ENCODE results near the gene PIEZO1. TPM values are rescaled to one million over a fixed set of nuclear protein-coding genes. Genes with fewer than 3 reads are reported as not detected.

PIEZO1 gene
- total RNA-seq, 1 donor from 2014 or later: 37.7 TPM

- no peak overlapping the region for H3K27ac Mint-ChIP-seq
- no peaks in the 10 kb centered on the region for H3K9me3 Mint-ChIP-seq (ENCODE audit: low read depth)
- no peaks in the 10 kb centered on the region for H3K27me3 Mint-ChIP-seq
- no peaks in the 10 kb centered on the region for H3K36me3 Mint-ChIP-seq (ENCODE audit: insufficient read depth)
- TF ChIP-seq, protein P1, sequence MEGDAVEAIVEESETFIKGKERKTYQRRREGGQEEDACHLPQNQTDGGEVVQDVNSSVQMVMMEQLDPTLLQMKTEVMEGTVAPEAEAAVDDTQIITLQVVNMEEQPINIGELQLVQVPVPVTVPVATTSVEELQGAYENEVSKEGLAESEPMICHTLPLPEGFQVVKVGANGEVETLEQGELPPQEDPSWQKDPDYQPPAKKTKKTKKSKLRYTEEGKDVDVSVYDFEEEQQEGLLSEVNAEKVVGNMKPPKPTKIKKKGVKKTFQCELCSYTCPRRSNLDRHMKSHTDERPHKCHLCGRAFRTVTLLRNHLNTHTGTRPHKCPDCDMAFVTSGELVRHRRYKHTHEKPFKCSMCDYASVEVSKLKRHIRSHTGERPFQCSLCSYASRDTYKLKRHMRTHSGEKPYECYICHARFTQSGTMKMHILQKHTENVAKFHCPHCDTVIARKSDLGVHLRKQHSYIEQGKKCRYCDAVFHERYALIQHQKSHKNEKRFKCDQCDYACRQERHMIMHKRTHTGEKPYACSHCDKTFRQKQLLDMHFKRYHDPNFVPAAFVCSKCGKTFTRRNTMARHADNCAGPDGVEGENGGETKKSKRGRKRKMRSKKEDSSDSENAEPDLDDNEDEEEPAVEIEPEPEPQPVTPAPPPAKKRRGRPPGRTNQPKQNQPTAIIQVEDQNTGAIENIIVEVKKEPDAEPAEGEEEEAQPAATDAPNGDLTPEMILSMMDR (IDR thresholded peaks at IDR 0.05; ENCODE audit: unreplicated experiment): no peak
- DNase-seq (ENCODE audit: low spot score, unreplicated experiment): no peak
- H3K4me3 Mint-ChIP-seq (ENCODE audit: low read depth): no peak overlapping the region
- H3K4me1 Mint-ChIP-seq (ENCODE audit: low read depth): peaks cover 2% of the 10 kb centered on the region
Observed at GRCh38 chr16:88753602-88754001, 31.4 kb downstream of the PIEZO1 start.

- Mint-ChIP-seq H3K27me3 (no peaks in the 10 kb centered on the region), H3K9me3 (ENCODE audit: low read depth) (no peaks in the 10 kb centered on the region), H3K27ac (no peak overlapping the region), H3K36me3 (ENCODE audit: insufficient read depth) (no peaks in the 10 kb centered on the region), H3K4me1 (ENCODE audit: low read depth) (peaks cover 2% of the 10 kb centered on the region), H3K4me3 (ENCODE audit: low read depth) (no peak overlapping the region)
- TF ChIP-seq, protein P1 (IDR thresholded peaks at IDR 0.05; ENCODE audit: unreplicated experiment): no peak
- no peak for DNase-seq (ENCODE audit: low spot score, unreplicated experiment)
Observed at GRCh38 chr16:88753191-88753590, 31.8 kb downstream of the PIEZO1 start.

GRCh38 chr16:88752386-88753002, 32.5 kb downstream of the PIEZO1 start:
- Mint-ChIP-seq H3K27ac (no peak overlapping the region), H3K9me3 (ENCODE audit: low read depth) (no peaks in the 10 kb centered on the region), H3K36me3 (ENCODE audit: insufficient read depth) (no peaks in the 10 kb centered on the region), H3K27me3 (no peaks in the 10 kb centered on the region), H3K4me3 (ENCODE audit: low read depth) (no peak overlapping the region), H3K4me1 (ENCODE audit: low read depth) (peaks cover 2% of the 10 kb centered on the region)
- TF ChIP-seq, protein P1 (IDR thresholded peaks at IDR 0.05; ENCODE audit: unreplicated experiment): no peak
- DNase-seq (ENCODE audit: low spot score, unreplicated experiment): no peak

DNA sequence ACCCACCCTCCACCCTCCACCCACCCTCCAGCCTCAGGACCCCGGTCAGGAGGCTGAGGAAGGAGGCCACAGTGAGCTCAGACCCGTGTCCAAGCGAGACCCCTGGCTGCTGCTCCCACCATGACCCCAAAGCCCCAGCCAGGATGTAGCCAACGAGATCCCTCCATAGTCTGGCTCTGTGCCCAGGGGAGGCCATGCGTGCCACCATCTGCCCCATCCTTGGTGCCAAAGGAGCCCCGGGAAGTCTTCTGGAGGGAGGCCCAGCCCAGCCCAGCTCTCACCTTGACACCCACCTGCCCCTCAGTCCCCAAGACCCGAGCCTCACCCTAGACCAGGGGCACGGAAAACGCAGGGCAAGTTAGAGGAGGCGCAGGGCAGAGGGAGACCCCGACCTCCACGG, 34.2 kb downstream of the PIEZO1 start:
- TF ChIP-seq, protein P1 (IDR thresholded peaks at IDR 0.05; ENCODE audit: unreplicated experiment): no peak

DNA sequence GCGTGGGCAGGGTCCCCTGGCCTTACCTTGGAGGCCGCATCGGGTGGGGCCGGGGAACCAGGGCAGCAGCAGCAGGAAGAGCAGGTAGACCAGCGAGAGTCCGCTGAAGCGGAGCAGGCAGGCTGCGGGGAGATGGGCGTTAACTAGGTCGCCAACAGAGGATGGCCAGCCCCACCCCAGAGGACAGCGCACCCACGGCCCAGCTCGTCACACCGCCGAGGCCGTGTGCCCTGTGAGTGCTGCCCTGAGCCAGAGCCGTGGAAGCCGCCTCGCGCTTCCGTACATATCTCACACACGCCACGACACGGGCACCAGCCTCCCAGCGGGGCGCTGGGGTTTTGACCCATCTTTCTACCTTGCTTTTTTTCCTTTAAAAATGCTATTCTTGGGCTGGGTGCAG, 35.7 kb downstream of the PIEZO1 start:
- Mint-ChIP-seq H3K9me3 (ENCODE audit: low read depth) (no peaks in the 10 kb centered on the region), H3K27ac (no peak overlapping the region), H3K36me3 (ENCODE audit: insufficient read depth) (no peaks in the 10 kb centered on the region), H3K27me3 (no peaks in the 10 kb centered on the region), H3K4me3 (ENCODE audit: low read depth) (no peak overlapping the region), H3K4me1 (ENCODE audit: low read depth) (no peaks in the 10 kb centered on the region)
- no peak for DNase-seq (ENCODE audit: low spot score, unreplicated experiment)
- TF ChIP-seq, protein P1 (IDR thresholded peaks at IDR 0.05; ENCODE audit: unreplicated experiment): no peak

More for the DNA sequence above, 34.2 kb downstream of the PIEZO1 start:
- H3K27ac Mint-ChIP-seq: no peak overlapping the region
- peaks cover 2% of the 10 kb centered on the region for H3K4me1 Mint-ChIP-seq (ENCODE audit: low read depth)
- H3K9me3 Mint-ChIP-seq (ENCODE audit: low read depth): no peaks in the 10 kb centered on the region
- no peaks in the 10 kb centered on the region for H3K27me3 Mint-ChIP-seq
- no peaks in the 10 kb centered on the region for H3K36me3 Mint-ChIP-seq (ENCODE audit: insufficient read depth)
- no peak for DNase-seq (ENCODE audit: low spot score, unreplicated experiment)
- no peak overlapping the region for H3K4me3 Mint-ChIP-seq (ENCODE audit: low read depth)
